IMR-90 (cell line): ENCODE measurements around the gene GRK5. TPM values are rescaled to one million over a fixed set of nuclear protein-coding genes. Genes with fewer than 3 reads are reported as not detected.
A peak's percentile ranks its signal among the peaks of the same experiment; 100 is the strongest.

ENCODE experiments used
- ATAC-seq: fragments of 200-7000 bp; cut with Tn5 transposase; 2 replicates; pipeline ENCODE4 v1.9.1; 2020; ENCODE audit warnings: low read depth, mild to moderate bottlenecking, moderate library complexity
- BruUV-seq: library from RNA; stranded (reverse); fragments of 400-500 nt; replicated peaks from 2 replicates; lab custom pipeline; 2021; lab: Mats Ljungman, UMichigan
- CTCF ChIA-PET: fragments of 300-600 bp; formaldehyde crosslinking; extraction: SDS; loops from one replicate; lab custom pipeline; 2021; ENCODE audit warnings: antibody characterized with exemption; lab: Yijun Ruan, JAX
- POLR2A ChIA-PET: fragments of 300-600 bp; sonication (Branson Sonifier 250); formaldehyde crosslinking; loops from one replicate; lab custom pipeline; 2022; ENCODE audit warnings: antibody characterized with exemption; ENCODE audit not compliant: unreplicated experiment; lab: Charles Lee
- DNase-seq: peaks from one replicate; pipeline ENCODE4 v3.0.0; 2013
- H2AFZ ChIP-seq: replicated peaks from 2 replicates; pipeline ENCODE3; 2013; ENCODE audit warnings: low read length, mild to moderate bottlenecking; ENCODE audit not compliant: poor library complexity
- H2AK5ac ChIP-seq: 2 replicates; pipeline ENCODE4 v1.6.1; 2013; ENCODE audit warnings: low read depth, low read length, inconsistent platforms
- H2AK9ac ChIP-seq: replicated peaks from 2 replicates; pipeline ENCODE3; 2013; ENCODE audit warnings: mild to moderate bottlenecking, low read depth, low read length, moderate library complexity; ENCODE audit not compliant: poor library complexity
- H2BK120ac ChIP-seq: 2 replicates; pipeline ENCODE4 v1.6.1; 2013; ENCODE audit warnings: low read depth, low read length, inconsistent platforms
- H2BK15ac ChIP-seq: 3 replicates; pipeline ENCODE4 v1.6.1; 2013; ENCODE audit warnings: low read depth, low read length, inconsistent platforms
- H2BK20ac ChIP-seq: 2 replicates; pipeline ENCODE4 v1.6.1; 2013; ENCODE audit warnings: low read depth, mild to moderate bottlenecking, inconsistent platforms, low read length, moderate library complexity
- H2BK5ac ChIP-seq: 2 replicates; pipeline ENCODE4 v1.6.1; 2013; ENCODE audit warnings: mild to moderate bottlenecking, low read depth, low read length, inconsistent platforms; ENCODE audit not compliant: poor library complexity, severe bottlenecking
- H3K14ac ChIP-seq: replicated peaks from 2 replicates; pipeline ENCODE4 v1.6.1; 2013; ENCODE audit warnings: low read depth, low read length, inconsistent platforms
- H3K18ac ChIP-seq: 2 replicates; pipeline ENCODE4 v1.6.1; 2013; ENCODE audit warnings: low read depth, low read length, control low read depth
- H3K23ac ChIP-seq: 2 replicates; pipeline ENCODE4 v1.6.1; 2013; ENCODE audit warnings: low read depth, low read length, inconsistent platforms
- H3K27ac ChIP-seq: 2 replicates; pipeline ENCODE4 v1.5.1; 2013; ENCODE audit warnings: mild to moderate bottlenecking, control low read depth, low read length; ENCODE audit not compliant: insufficient read depth
- H3K27me3 ChIP-seq: 2 replicates; pipeline ENCODE4 v1.6.1; 2013; ENCODE audit warnings: low read length; ENCODE audit not compliant: control insufficient read depth, insufficient read depth
- H3K36me3 ChIP-seq: 2 replicates; pipeline ENCODE4 v1.6.1; 2013; ENCODE audit warnings: low read length, mixed read lengths; ENCODE audit not compliant: control insufficient read depth, insufficient read depth
- H3K4ac ChIP-seq: 2 replicates; pipeline ENCODE4 v1.6.1; 2013; ENCODE audit warnings: low read depth, low read length, inconsistent platforms
- H3K4me1 ChIP-seq: 2 replicates; pipeline ENCODE4 v1.6.1; 2013; ENCODE audit warnings: low read length, mixed read lengths; ENCODE audit not compliant: control insufficient read depth, insufficient read depth
- H3K4me2 ChIP-seq: 2 replicates; pipeline ENCODE4 v1.6.1; 2013; ENCODE audit warnings: low read depth, mild to moderate bottlenecking, control low read depth, low read length, moderate library complexity
- H3K4me3 ChIP-seq: 2 replicates; pipeline ENCODE4 v1.5.1; 2013; ENCODE audit warnings: low read depth, mild to moderate bottlenecking, control low read depth, low read length, moderate library complexity; ENCODE audit not compliant: insufficient read depth
- H3K56ac ChIP-seq: 2 replicates; pipeline ENCODE4 v1.6.1; 2013; ENCODE audit warnings: low read length, inconsistent platforms; ENCODE audit not compliant: insufficient read depth; ENCODE audit errors: extremely low read depth
- H3K79me1 ChIP-seq, 2 experiments: 2 replicates each; pipeline ENCODE4 v1.6.1; 2013; ENCODE audit warnings: low read length in 2 of 2, inconsistent platforms in 1 of 2, low read depth in 1 of 2
- H3K9ac ChIP-seq: 2 replicates; pipeline ENCODE4 v1.6.1; 2013; ENCODE audit warnings: low read depth, low read length, control low read depth
- H3K9me1 ChIP-seq: 2 replicates; pipeline ENCODE4 v1.6.1; 2013; ENCODE audit warnings: low read length, inconsistent platforms; ENCODE audit not compliant: insufficient read depth
- H3K9me3 ChIP-seq: 2 replicates; pipeline ENCODE4 v1.6.1; 2013; ENCODE audit warnings: low read length; ENCODE audit not compliant: control insufficient read depth, insufficient read depth
- H4K20me1 ChIP-seq: 2 replicates; pipeline ENCODE4 v1.6.1; 2013; ENCODE audit warnings: low read length, inconsistent platforms; ENCODE audit not compliant: insufficient read depth
- H4K5ac ChIP-seq: 2 replicates; pipeline ENCODE4 v1.6.1; 2013; ENCODE audit warnings: mild to moderate bottlenecking, low read depth, low read length, control low read depth
- H4K8ac ChIP-seq, 2 experiments: 2 replicates each; pipeline ENCODE4 v1.6.1; 2013; ENCODE audit warnings: low read depth in 2 of 2, low read length in 2 of 2, control low read depth in 1 of 2, inconsistent platforms in 1 of 2
- H4K91ac ChIP-seq: 2 replicates; pipeline ENCODE4 v1.6.1; 2013; ENCODE audit warnings: low read depth, low read length, inconsistent platforms; ENCODE audit not compliant: insufficient read depth
- CTCF ChIP-seq: conservative IDR thresholded peaks from 2 replicates; pipeline ENCODE4 v1.5.1; 2012; ENCODE audit warnings: mild to moderate bottlenecking, low read depth, low read length, improper control_type of control experiment
- ELK1 ChIP-seq: fragments of 150-350 bp; IDR thresholded peaks from 2 replicates; pipeline ENCODE4 v1.6.1; 2016; ENCODE audit warnings: low read depth, mild to moderate bottlenecking, low read length, moderate library complexity, borderline replicate concordance
- SMC3 ChIP-seq: fragments of 150-350 bp; IDR thresholded peaks from 2 replicates; pipeline ENCODE4 v1.6.1; 2016; ENCODE audit warnings: low read depth, mild to moderate bottlenecking, antibody characterized with exemption, low read length, moderate library complexity
- USF2 ChIP-seq: fragments of 150-350 bp; IDR thresholded peaks from 2 replicates; pipeline ENCODE4 v1.6.1; 2017; ENCODE audit warnings: mild to moderate bottlenecking, antibody characterized with exemption, low read length, low read depth
- WGBS, 2 experiments: methylation state at CpG; one replicate each; pipeline versions ENCODE4 v1.1.5 to v1.1.7; 2013; ENCODE audit warnings: missing lambda C conversion rate in 2 of 2; ENCODE audit not compliant: insufficient read length in 1 of 2; ENCODE audit errors: extremely low coverage in 2 of 2; 5-methylcytosine and 5-hydroxymethylcytosine counted together
- dilution Hi-C: fragments of 300-500 bp; cut with HindIII; formaldehyde crosslinking; loops from one replicate; pipeline ENCODE4 v1.14.3; 2018; ENCODE audit warnings: low sequenced_read_pairs; ENCODE audit not compliant: unreplicated experiment
- in situ Hi-C: fragments of 300-500 bp; cut with MboI; formaldehyde crosslinking; loops from 3 replicates; pipeline ENCODE4 v1.14.3; 2019; ENCODE audit warnings: low sequenced_read_pairs, inconsistent platforms, mixed read lengths
- intact Hi-C: fragments of 100-400 bp; cut with micrococcal nuclease; formaldehyde crosslinking; loops from 2 replicates; pipeline ENCODE4 v1.10.0; 2022
- polyA plus RNA-seq, 3 experiments: library from polyadenylated mRNA; depleted of rRNA; stranded (reverse); fragments of >200 nt; gene quantifications; 2 replicates each; pipeline ENCODE4 v1.2.3, GENCODE V29; 2012; ENCODE audit warnings: low replicate concordance in 1 of 3
- total RNA-seq: library from RNA; depleted of rRNA; stranded (reverse); fragments of >200 nt; gene quantifications from 2 replicates; pipeline ENCODE4 v1.2.3, GENCODE V29; 2012

Gene GRK5
- total and polyA plus RNA-seq, 2 of the 4 experiments (the other 2 are of a cell fraction), result 12.9 to 16.3 TPM

- H3K18ac ChIP-seq, result no peak overlapping the region
- dilution Hi-C loops, result no loop called here
- peaks cover 5% of the 10 kb centered on the region; the same call in 1 of the 2 replicates for H3K9me1 ChIP-seq
- no peak overlapping the region for H3K27ac ChIP-seq
- no peak overlapping the region for H3K23ac ChIP-seq
- intact Hi-C loops, result loop anchor here (5.0 kb wide), 2 partner anchors 96 to 309 kb away; partner anchors contain the start of gene RGS10
- H2BK15ac ChIP-seq, result no peak overlapping the region
- no peak overlapping the region for H4K5ac ChIP-seq
- no peak overlapping the region for H2BK20ac ChIP-seq
- in situ Hi-C loops, result loop anchor here (5.0 kb wide), 1 partner anchor 249 kb away; no protein-coding TSS in a partner anchor
- POLR2A ChIA-PET, result no interaction called here
- CTCF ChIA-PET, result interaction anchor here (0.6 to 2.4 kb wide), 3 partner anchors 194 to 247 kb away, joined by 3 to 31 read pairs (median 5); no protein-coding TSS in a partner anchor
- peaks cover 0 to 10% of the 10 kb centered on the region in 2 experiments; a peak in 1 of 4 replicates for H3K79me1 ChIP-seq
- H3K27me3 ChIP-seq, result no peaks in the 10 kb centered on the region
- peaks cover 7% of the 10 kb centered on the region; the same call in 1 of the 2 replicates for H3K4me1 ChIP-seq
- no peak overlapping the region for H3K9ac ChIP-seq
- no peaks in the 10 kb centered on the region for H3K9me3 ChIP-seq
- no peak for ATAC-seq
- no peak overlapping the region for H3K4me3 ChIP-seq
- TF ChIP-seq USF2, result no peak
- TF ChIP-seq ELK1, result no peak
- TF ChIP-seq CTCF, result no peak
- TF ChIP-seq SMC3, result no peak
- H3K36me3 ChIP-seq, result peaks cover 81% of the 10 kb centered on the region
- H3K56ac ChIP-seq, result no peak overlapping the region
- no peak overlapping the region for H2BK120ac ChIP-seq
- H2AFZ ChIP-seq, result no peak overlapping the region
- no TSS peak for BruUV-seq
- WGBS, 2 experiments, result 92% methylated on average over 13 of the region's 21 CpGs; no CpG with 5 or more reads in 1 of the 2 experiments
- no peak for DNase-seq
- no peak overlapping the region for H4K8ac ChIP-seq
- H3K4ac ChIP-seq, result no peak overlapping the region
- peak overlapping the region; percentile 23 for H2AK9ac ChIP-seq
- H4K91ac ChIP-seq, result no peak overlapping the region
- no peak overlapping the region for H2BK5ac ChIP-seq
- H4K20me1 ChIP-seq, result peaks cover 7% of the 10 kb centered on the region
- H3K14ac ChIP-seq, result no peak overlapping the region
- no peak overlapping the region for H2AK5ac ChIP-seq
- no peak overlapping the region for H3K4me2 ChIP-seq
These were observed 239.3 kb downstream of the GRK5 start for GRCh38 chr10:119446441-119447277.
